Measurements from ENCODE around the gene BEND4.

The BEND4 gene

DNA sequence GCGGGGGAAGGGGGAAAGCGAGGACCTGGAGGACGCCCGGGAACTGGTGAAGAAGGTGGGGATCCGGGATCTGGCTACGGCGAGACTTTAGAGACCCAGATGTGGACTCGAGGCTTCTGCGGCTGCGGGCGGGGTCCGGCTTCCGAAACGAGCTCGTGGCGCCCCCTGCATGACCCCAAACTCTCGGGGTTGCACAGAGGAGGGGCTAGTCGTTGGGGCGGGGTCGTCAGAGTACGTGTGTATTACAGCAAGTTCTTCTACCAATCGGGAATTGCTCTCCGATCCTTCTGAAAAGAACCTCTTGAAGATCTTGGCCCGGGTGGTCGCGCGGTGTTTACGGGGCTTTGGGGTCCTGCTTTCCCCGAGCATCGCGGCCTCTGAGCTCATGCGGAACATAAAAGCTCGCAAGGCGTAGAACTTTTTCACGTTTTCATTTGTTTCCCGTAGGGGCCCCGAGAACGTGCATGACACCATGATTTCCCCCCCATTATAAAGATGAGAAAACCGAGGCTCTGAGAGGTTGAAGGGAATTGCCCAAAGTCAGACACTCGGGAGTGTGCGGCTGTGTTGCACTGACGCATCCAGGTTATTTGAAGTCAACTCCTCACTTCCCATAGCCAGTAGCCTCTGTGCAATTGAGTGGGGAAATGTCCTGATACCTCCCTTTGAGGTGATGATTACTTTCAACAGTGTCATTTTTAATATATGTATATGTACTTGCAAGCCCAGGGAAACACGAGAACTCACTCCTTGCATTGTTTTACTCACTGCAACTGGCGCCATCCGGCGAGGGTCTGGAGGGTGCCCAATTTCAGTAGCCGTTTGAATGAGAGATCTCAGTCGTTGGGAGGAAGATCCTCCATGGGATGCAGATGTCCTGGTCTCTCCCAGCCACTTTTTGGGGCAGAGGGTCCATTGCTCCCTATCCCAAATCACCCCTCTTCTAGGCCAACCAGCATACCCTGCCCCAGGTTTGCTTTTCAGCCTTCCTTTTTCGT lies at the start of gene BEND4:
BEND4 (minus strand) TSS at position 149 of the 998 bp plus-strand sequence. CDS start 512 bp downstream, outside the sequence.
- TF ChIP-seq GATA2 (IDR thresholded peaks at IDR 0.05; ENCODE audit: low read depth, low read length) (no peak), GATA3 (IDR thresholded peaks at IDR 0.05; ENCODE audit: low read depth, low read length) (no peak)

DNA sequence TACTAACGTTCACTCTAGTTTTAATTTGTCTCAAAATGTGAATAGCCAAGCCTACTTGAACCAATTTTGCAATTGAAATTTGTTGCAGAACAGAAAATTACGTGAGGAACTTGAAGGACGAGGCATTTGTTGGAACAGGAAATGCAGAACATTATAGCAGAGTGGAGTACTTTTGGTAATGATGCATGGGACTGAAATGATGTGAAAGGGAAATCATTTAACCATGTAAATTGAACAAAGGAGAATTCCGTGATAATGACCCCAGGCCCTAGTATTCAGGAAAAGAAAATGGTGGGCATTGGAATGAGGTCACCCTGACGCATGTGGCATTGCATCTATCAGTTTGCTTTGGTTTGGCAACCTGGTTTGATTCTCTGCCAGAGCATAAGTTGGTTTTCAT lies 44.9 kb upstream of the BEND4 start:
- TF ChIP-seq GATA2 (IDR thresholded peaks at IDR 0.05; ENCODE audit: low read depth, low read length) = no peak
- TF ChIP-seq GATA3 (IDR thresholded peaks at IDR 0.05; ENCODE audit: low read depth, low read length) = no peak

DNA sequence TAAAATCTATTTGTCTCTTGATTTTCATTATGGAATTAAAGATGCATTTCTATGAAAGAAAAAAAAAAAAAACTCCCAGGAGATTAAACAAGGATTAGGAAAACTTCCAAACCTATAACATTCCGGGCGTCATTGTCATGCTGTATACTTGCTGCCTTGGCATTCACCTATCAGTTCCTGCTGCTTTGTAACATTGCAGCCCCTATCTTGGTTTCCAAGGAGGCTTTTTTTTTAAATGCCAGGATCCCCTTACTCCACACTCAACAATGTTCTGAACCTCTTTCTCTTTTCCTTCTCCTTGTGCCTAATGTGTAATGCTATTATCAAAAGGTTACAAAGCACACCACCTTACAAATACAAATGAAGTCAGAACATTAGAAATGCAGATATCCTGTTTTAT lies 20.5 kb upstream of the BEND4 start:
- TF ChIP-seq GATA3 (IDR thresholded peaks at IDR 0.05; ENCODE audit: low read depth, low read length) = no peak
- TF ChIP-seq GATA2 (IDR thresholded peaks at IDR 0.05; ENCODE audit: low read depth, low read length) = no peak

DNA sequence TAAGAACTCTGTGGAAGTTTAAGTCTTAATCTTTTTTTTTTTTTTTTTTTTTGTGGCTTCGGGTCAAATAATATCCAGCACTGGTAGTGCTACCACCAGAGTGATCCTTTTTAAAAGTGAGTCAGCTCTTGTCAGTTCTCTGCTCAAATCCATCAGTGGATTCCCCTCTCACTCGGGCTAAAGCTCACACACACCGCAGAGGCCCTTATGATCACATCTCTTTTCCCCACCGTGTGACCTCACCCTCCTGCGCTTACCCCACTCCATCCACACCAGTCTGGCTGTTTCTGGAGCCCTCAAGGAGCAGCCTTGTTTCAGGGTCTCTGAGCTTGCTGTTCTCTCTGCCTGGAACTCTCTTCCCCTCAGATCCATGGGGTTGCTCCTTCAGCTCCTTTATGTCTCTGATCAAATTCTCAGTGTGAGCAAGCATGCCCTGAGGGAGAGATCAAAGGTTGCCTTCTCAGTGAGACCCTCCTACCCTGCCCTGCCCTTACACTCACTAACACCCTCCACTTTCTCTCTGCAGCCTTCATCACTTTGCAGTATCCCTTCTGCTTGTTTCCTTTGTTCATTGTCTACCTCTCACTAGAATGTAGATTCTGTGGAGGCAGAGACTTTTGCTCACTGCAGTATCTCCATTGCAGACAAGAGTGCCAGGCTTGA lies 19.8 kb upstream of the BEND4 start:
- TF ChIP-seq GATA3 (IDR thresholded peaks at IDR 0.05; ENCODE audit: low read depth, low read length) (no peak), GATA2 (IDR thresholded peaks at IDR 0.05; ENCODE audit: low read depth, low read length) (no peak)

DNA sequence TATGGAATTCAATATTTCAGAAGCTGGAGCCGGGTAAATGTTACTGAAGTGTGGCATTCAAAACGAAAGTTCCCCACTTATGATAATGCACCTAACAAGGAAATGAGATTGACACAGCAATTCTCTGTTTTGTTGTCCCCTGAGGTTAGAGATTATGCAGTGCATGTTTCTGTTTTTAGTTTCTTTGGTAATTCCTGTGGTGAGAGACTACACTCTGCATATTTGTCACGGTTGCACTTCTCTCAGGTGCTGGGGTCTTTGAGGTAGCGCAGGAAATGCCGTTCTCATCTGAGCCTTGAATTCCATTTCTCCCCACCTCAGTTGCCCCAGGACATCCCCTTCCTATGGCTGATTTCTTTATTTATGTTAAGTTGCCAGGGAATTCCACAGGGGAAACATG lies 15.3 kb upstream of the BEND4 start:
- no peak for TF ChIP-seq GATA2 (IDR thresholded peaks at IDR 0.05; ENCODE audit: low read depth, low read length)
- no peak for TF ChIP-seq GATA3 (IDR thresholded peaks at IDR 0.05; ENCODE audit: low read depth, low read length)

DNA sequence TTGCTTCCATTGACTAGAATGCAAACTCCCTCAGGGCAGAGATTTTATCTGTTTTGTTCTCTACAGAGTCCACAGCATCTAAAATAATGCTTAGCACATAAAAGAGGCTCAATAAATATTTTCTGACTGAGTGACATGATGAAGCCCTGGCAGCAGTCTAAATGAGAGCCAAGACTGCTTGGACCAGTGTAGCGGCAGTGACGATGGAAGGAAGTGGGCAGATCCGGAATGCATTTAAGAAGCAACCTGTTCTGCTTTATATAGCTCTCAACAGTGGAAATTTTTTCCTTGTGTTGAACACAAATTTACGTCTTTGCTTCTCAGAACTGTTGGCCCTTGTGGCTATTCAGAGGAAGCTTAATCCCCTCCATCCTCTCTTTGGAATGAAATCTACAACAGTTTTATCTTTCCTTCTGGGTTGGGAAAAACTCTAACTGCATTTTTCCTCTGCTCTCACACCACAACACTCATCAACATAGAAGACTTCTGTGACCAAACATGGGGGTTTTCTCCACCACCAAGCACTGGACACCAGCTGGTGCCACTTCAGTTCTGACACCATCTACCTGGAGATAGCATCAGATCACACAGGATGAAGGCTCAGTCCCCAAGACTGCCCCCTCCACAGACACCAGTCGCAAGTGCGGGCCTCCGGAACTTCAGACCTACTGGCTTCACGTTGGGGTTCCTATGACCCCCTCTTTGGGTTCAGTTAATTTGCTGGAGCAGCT lies 7.0 kb upstream of the BEND4 start:
- TF ChIP-seq GATA3 (IDR thresholded peaks at IDR 0.05; ENCODE audit: low read depth, low read length) (no peak), GATA2 (IDR thresholded peaks at IDR 0.05; ENCODE audit: low read depth, low read length) (no peak)

DNA sequence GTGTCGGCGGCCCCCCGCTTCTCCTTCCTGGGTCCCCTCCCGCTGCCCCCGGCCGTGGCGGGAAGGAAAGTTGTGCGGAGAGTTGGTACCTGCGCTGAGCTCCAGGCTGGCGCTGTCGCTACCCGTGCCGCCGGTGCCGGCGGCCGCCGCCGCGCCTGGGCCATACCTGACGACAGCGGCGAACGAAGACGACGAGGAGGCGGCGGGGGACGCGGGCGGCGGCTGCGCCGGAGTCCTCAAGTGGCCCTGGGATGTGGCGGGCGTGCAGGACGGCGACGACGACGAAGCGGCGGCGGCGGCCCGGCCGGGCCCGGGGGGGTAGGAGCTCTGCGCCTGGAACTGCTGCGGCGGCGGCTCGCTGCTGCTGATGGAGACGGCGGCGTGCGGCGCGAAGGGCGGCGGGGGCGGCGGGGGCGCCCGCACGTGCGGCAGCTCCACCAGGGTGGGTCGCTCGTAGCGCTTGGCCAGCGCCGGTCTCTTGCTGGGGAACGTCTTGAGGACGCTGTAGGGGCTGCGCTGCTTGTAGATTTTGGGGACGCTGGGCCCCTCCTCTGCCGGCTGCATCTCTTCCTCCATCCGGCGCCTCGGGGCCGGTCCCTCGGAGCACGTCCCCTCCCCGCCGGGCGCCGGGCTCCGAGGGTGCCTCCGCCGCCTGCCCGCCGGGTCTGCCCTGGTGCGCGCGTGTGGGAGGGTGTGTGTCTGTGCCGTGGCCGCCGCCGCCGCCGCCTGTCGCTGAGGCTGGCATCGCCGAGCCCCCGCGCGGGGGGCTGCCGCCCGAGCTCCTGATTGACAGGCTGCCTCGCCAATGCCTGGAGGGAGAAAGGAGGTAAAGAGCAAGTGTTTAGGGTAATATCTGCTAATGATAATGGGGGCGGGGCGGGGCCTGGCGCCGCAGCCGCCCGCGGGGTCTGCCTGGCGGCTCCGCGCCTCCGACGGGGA lies 618 bp downstream of the BEND4 start:
- TF ChIP-seq GATA2 (IDR thresholded peaks at IDR 0.05; ENCODE audit: low read depth, low read length) (no peak), GATA3 (IDR thresholded peaks at IDR 0.05; ENCODE audit: low read depth, low read length) (no peak)

DNA sequence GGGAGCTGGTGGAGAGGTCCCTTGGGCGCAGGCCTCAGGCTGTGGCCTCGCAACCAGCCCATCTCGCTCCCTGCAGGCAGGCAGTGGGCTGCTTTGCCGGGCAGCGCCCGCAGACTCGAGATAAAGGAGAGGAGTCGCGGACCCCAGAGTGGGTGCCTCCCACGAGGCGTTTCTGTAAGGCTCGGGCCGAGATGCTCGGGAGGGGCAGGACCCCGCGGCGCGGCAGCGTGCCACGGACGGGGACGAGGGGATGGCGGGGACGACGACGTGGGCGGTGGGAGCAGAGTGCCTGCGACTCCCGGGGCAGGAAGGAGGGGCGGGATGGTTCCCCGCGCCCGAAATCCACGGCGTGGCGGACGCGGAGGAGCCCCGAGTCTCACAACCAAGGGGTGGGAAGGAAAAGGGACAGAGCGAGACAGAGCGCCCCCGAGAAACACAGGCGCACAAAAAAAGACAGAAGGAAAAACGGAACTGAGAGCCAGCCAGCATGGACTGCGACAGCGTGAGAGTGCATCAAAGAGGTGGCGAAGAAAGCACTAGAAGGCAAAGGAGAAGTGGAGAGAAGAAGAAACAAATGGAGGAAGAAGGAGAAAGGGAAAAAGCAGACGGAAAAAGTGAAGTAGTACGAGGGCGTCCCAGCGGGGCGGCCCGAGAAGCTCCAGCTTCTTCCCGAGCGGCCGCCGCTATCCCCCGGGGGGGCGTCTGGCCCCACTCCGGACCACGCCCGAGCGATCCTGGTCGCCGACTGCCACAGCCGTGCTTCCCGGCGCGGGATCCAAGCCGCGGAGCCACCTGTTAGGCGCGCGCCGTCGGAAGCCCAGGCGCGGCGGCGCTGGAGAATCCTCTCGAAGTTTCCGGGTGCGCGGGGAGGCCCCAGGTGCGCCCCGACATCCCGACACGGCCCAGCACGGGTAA lies 1.5 kb downstream of the BEND4 start:
- no peak for TF ChIP-seq GATA3 (IDR thresholded peaks at IDR 0.05; ENCODE audit: low read depth, low read length)

DNA sequence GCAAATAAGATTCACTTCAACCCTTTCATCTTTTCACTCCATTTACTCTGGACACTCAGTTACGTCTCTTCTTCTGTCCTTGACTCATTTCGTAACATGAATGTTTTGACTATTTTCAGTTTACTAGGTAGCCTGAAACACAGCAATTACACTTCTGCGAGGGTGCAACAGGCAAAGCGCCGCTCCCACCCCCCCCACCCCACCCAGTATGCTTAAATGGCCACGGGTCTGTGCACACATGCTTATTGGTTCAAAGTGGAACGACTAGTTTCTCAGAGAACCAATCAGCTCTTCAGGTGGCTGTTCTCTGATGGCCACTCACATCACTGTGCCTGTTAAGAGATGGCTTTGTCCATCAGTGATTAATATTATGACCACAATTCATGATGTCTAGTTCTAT lies 3.5 kb downstream of the BEND4 start:
- TF ChIP-seq GATA2 (IDR thresholded peaks at IDR 0.05; ENCODE audit: low read depth, low read length) (no peak), GATA3 (IDR thresholded peaks at IDR 0.05; ENCODE audit: low read depth, low read length) (no peak)

DNA sequence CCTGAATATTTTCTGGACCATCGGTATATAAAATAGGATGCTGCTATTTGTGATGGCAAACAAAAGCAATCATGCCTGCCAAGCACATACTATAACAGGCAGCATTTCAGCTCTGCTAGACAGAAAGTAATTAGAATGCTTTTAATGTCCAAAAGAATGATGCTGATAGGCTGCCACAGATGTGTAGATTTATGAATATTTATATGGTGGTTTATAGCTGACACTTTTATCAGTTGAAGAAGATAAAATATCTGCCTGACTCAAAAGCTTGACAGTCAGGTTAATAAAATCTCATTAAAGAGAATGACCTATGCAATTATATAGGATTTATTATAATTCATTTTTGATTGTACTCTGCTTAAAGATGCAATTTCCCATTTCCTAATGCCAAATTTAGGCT lies 4.0 kb downstream of the BEND4 start:
- no peak for TF ChIP-seq GATA3 (IDR thresholded peaks at IDR 0.05; ENCODE audit: low read depth, low read length)
- no peak for TF ChIP-seq GATA2 (IDR thresholded peaks at IDR 0.05; ENCODE audit: low read depth, low read length)

DNA sequence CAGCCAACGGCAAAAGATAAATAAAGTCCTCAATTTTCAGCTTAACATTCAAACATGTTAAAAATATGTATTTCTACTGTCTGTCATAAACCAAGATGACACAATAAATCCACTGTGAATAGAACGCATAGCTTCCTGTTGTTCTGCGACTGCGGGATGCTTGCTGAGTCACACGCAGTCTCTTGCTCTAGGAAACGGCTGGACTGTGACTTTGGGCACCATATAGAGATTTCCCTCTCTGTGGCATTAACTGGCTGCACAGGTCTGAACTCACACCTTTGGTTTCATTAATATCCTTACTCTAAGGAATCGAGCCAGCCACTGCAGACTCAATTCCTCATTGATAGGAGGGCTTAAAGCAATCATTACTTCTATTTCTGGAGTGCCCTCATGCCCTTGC lies 8.4 kb downstream of the BEND4 start:
- TF ChIP-seq GATA2 (IDR thresholded peaks at IDR 0.05; ENCODE audit: low read depth, low read length) (no peak), GATA3 (IDR thresholded peaks at IDR 0.05; ENCODE audit: low read depth, low read length) (no peak)

DNA sequence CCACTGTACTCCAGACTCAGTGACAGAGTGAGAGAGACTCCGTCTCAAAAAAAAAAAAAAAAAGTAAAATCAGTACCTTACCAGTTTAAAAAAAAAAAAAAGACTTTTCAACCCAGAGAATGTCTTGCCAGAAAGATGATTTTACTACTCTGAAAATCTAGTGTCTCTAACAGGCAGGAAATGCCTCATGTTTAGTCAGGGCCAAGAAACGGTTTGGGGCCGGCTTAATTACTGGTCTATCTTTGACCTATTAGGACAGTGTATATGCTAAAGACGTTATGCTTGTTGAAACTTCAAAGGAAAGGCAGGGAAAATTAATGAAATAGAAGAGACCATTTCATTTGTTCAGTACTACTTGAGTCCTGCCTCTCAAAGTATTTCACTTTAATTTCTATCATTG lies 9.9 kb downstream of the BEND4 start:
- TF ChIP-seq GATA2 (IDR thresholded peaks at IDR 0.05; ENCODE audit: low read depth, low read length) = no peak
- no peak for TF ChIP-seq GATA3 (IDR thresholded peaks at IDR 0.05; ENCODE audit: low read depth, low read length)
